Natural killer cell (primary cell): ENCODE measurements around the gene TMEM30A. TPM values are rescaled to one million over a fixed set of nuclear protein-coding genes. Genes with fewer than 3 reads are reported as not detected.

Experiments
- ATAC-seq, 3 donors: fragments of 150-1000 bp in 2 of 3; fragments of 200-7000 bp in 1 of 3; cut with Tn5 transposase; 1 replicate in 1 of 3; 2 replicates in 2 of 3; pipeline ENCODE4 v1.10.0; 2021; ENCODE audit warnings: mild to moderate bottlenecking in 2 of 3, moderate library complexity in 2 of 3
- DNase-seq, 2 donors: peaks; one replicate each; pipeline versions ENCODE4 v3.0.0 to v3.0.0-alpha.2; 2013 to 2021; ENCODE audit warnings: mixed read lengths in 1 of 2
- H3K27ac ChIP-seq: one replicate; pipeline ENCODE4 v1.5.1; 2013; ENCODE audit warnings: mild to moderate bottlenecking, low read length
- H3K27me3 ChIP-seq: one replicate; pipeline ENCODE4 v1.6.1; 2013; ENCODE audit warnings: low read length; ENCODE audit not compliant: control insufficient read depth, insufficient read depth
- H3K36me3 ChIP-seq: one replicate; pipeline ENCODE4 v1.6.1; 2013; ENCODE audit warnings: low read length; ENCODE audit not compliant: control insufficient read depth, insufficient read depth
- H3K4me1 ChIP-seq: one replicate; pipeline ENCODE4 v1.6.1; 2013; ENCODE audit warnings: low read length; ENCODE audit not compliant: control insufficient read depth, insufficient read depth
- H3K4me3 ChIP-seq: one replicate; pipeline ENCODE4 v1.5.1; 2013; ENCODE audit warnings: low read length
- H3K9me3 ChIP-seq: one replicate; pipeline ENCODE4 v1.6.1; 2013; ENCODE audit warnings: low read length; ENCODE audit not compliant: control insufficient read depth, insufficient read depth
- H3K27ac Mint-ChIP-seq, 2 donors: one replicate each; pipeline ENCODE4 v1.8.0; 2022; ENCODE audit warnings: mild to moderate bottlenecking in 2 of 2, mixed read lengths in 2 of 2, moderate library complexity in 1 of 2
- H3K27me3 Mint-ChIP-seq, 2 donors: one replicate each; pipeline ENCODE4 v1.8.0; 2022; ENCODE audit warnings: low read depth in 2 of 2, mixed read lengths in 2 of 2
- H3K36me3 Mint-ChIP-seq: one replicate; pipeline ENCODE4 v1.8.0; 2022; ENCODE audit warnings: mixed read lengths
- H3K4me1 Mint-ChIP-seq, 2 donors: one replicate each; pipeline ENCODE4 v1.8.0; 2022; ENCODE audit warnings: mixed read lengths in 2 of 2
- H3K4me3 Mint-ChIP-seq: one replicate; pipeline ENCODE4 v1.8.0; 2022; ENCODE audit warnings: mild to moderate bottlenecking, moderate library complexity, mixed read lengths
- H3K9me3 Mint-ChIP-seq, 2 donors: one replicate each; pipeline ENCODE4 v1.8.0; 2022; ENCODE audit warnings: mixed read lengths in 2 of 2
- CTCF ChIP-seq: fragments of 200-600 bp; IDR thresholded peaks from one replicate; pipeline ENCODE4 v1.8.0; 2022; ENCODE audit warnings: antibody characterized with exemption
- WGBS: methylation state at CpG from one replicate; pipeline ENCODE4 v1.1.7; 2013; ENCODE audit warnings: missing lambda C conversion rate; ENCODE audit not compliant: insufficient coverage; 5-methylcytosine and 5-hydroxymethylcytosine counted together
- intact Hi-C: fragments of 100-400 bp; cut with micrococcal nuclease; formaldehyde crosslinking; loops from one replicate; pipeline ENCODE4 v1.14.2; 2022
- total RNA-seq, 4 donors: library from RNA; stranded (reverse); fragments of 120-200 nt in 1 of 4; gene quantifications; one replicate each; pipeline versions ENCODE4 v1.2.3 to v1.2.4, GENCODE V29; 2013 to 2022

Gene TMEM30A
- 10 to 100 TPM; 43.8 to 72.0 (median 60.7) TPM for total RNA-seq
- total RNA-seq (2013), result 60.6 TPM

DNA sequence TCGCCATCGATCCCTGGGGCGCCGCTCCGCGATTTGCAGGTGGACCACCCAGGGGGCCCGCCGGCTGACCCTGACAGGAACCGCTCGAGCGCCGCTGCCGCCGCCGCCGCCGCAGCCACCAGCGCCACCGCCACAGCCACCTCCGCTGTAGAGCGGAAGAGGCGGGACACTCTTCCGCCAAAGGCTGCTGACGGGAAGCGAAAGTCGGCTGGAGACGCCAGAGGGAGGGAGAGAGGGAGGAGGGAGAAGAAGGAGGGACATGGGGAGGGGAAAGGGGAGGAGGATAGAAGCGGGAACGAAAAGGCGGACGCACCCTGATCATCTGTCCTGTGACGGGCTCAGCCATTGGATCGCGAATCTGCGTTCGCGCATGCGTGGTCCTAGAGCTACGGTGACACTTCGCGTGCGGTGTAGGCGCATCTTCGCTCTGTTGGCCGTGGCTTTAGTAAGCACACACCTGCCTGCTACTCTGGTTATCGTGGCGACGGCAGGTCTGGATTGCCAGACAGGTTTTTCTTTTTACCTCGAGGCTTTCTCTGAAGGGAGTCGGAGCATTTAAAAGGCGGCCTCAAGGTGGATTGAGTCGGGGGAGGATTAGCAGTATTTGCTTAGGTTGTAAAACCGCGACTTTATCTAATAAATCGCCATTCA lies at the start of gene TMEM30A:
Gene TMEM30A, minus strand, starts transcription at position 161 of the 651 bp plus-strand sequence. Its CDS starts 154 bp downstream, at position 7.
- peaks cover 22 to 24% of the 10 kb centered on the region in 2 donors for H3K4me1 Mint-ChIP-seq
- peak within 1 kb of the TSS; percentile 89 for H3K27ac ChIP-seq
- H3K27ac Mint-ChIP-seq, result no peak within 1 kb of the TSS
- H3K27me3 Mint-ChIP-seq, result no peaks in the 10 kb centered on the region
- under 1% methylated on average over 55 of the region's 55 CpGs for WGBS
- H3K9me3 Mint-ChIP-seq, result no peaks in the 10 kb centered on the region
- H3K4me1 ChIP-seq, result peaks cover 9% of the 10 kb centered on the region
- ATAC-seq (peak; percentile 86 to 97 (median 89)), DNase-seq (peak; percentile 87 to 100)
- no peaks in the 10 kb centered on the region for H3K9me3 ChIP-seq
- H3K36me3 Mint-ChIP-seq, result no peaks in the 10 kb centered on the region
- peak within 1 kb of the TSS; percentile 94 for H3K4me3 ChIP-seq
- intact Hi-C loops, result loop anchor here (1.0 to 2.0 kb wide), 4 partner anchors 16 to 1630 kb away; partner anchors contain the start of gene COX7A2
- H3K36me3 ChIP-seq, result no peaks in the 10 kb centered on the region
- H3K4me3 Mint-ChIP-seq, result no peak within 1 kb of the TSS
- no peaks in the 10 kb centered on the region for H3K27me3 ChIP-seq
- TF ChIP-seq CTCF, result no peak

DNA sequence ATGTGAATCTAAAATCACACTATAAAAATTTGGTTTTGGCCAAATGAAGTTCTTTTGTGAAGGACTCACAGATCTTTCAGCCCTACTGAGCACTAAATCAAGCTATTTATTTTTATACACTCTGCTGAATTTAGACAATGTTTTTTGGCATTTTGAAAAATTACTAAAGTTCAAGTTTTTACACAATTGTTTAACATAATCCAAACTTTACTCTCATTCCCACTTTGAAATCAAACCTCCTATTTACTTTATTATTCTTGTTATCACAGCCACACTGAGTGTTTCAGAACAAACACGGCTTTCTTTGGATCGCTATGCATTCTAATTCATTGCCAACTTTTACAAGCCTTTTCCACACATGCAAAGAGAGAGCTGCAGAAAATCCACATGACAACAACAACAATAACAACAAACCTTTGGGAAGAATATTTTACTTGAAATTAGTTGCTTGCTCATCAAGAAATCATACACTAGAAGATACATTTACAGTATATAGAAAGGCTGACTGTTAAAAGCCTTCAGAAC lies 49.1 kb upstream of the TMEM30A start:
- intact Hi-C loops, result no loop called here
- peaks cover 17 to 50% of the 10 kb centered on the region in 2 donors for H3K27me3 Mint-ChIP-seq
- H3K4me3 Mint-ChIP-seq, result no peak overlapping the region
- H3K27ac Mint-ChIP-seq, result no peak overlapping the region
- no peak overlapping the region for H3K27ac ChIP-seq
- H3K9me3 ChIP-seq, result no peaks in the 10 kb centered on the region
- H3K4me1 Mint-ChIP-seq, result no peaks in the 10 kb centered on the region
- no peaks in the 10 kb centered on the region for H3K27me3 ChIP-seq
- H3K36me3 ChIP-seq, result no peaks in the 10 kb centered on the region
- no peaks in the 10 kb centered on the region for H3K9me3 Mint-ChIP-seq
- H3K36me3 Mint-ChIP-seq, result no peaks in the 10 kb centered on the region
- ATAC-seq, result no peak
- no peaks in the 10 kb centered on the region for H3K4me1 ChIP-seq
- no peak for DNase-seq
- TF ChIP-seq CTCF, result no peak
- 92% methylated on average over 2 of the region's 2 CpGs for WGBS
- H3K4me3 ChIP-seq, result no peak overlapping the region

DNA sequence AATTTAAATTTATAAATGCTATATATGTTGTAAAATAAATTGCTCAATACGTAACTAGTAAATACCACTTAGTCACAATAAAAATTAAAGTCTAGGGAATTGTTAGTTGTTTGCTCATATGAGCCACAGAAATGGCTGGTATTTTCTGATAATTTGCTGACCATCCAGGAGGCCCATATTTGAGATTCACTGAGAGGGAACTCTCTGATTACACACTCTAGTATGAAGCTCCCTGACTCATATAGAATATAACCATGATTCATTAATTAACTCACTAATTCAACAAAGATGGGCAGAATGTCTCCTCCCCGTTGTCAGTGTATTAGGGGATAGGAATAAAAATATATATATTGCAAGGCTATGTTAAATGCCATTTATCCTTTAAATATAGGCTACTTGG lies 46.6 kb upstream of the TMEM30A start:
- no peak for DNase-seq
- H3K27ac Mint-ChIP-seq, result no peak overlapping the region
- intact Hi-C loops, result no loop called here
- H3K9me3 Mint-ChIP-seq, result no peaks in the 10 kb centered on the region
- no peaks in the 10 kb centered on the region for H3K27me3 ChIP-seq
- H3K27ac ChIP-seq, result no peak overlapping the region
- ATAC-seq, result no peak
- no peaks in the 10 kb centered on the region for H3K4me1 ChIP-seq
- no peak overlapping the region for H3K4me3 Mint-ChIP-seq
- no peaks in the 10 kb centered on the region for H3K9me3 ChIP-seq
- H3K4me3 ChIP-seq, result no peak overlapping the region
- no peaks in the 10 kb centered on the region for H3K36me3 ChIP-seq
- no peak for TF ChIP-seq CTCF
- H3K27me3 Mint-ChIP-seq, result peaks cover 19 to 49% of the 10 kb centered on the region in 2 donors
- H3K4me1 Mint-ChIP-seq, result no peaks in the 10 kb centered on the region
- no CpG with 5 or more reads among the region's 2 CpGs for WGBS
- H3K36me3 Mint-ChIP-seq, result no peaks in the 10 kb centered on the region

DNA sequence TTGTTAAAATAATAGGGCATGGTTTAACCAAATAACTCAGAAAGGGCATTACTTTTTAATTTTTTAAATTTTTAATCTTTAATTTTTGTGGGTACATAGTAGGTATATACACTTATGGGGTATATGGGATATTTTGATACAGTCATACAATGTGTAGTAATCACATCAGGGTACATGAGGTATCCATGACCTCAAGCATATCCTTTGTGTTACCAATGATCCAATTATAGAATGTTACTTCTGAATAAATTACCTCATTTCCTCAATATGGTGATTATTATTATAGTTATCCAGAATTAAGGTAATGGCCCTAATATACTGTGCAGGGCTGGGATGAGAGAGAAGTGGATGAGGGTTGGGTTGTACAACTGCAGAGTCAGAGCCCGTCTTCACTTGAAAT lies 45.1 kb upstream of the TMEM30A start:
- no peaks in the 10 kb centered on the region for H3K9me3 Mint-ChIP-seq

More for the DNA sequence above, 45.1 kb upstream of the TMEM30A start:
- Histone ChIP-seq H3K27ac (no peak overlapping the region), H3K9me3 (no peaks in the 10 kb centered on the region), H3K4me3 (no peak overlapping the region), H3K36me3 (no peaks in the 10 kb centered on the region), H3K4me1 (no peaks in the 10 kb centered on the region), H3K27me3 (no peaks in the 10 kb centered on the region)
- no peak for DNase-seq
- Mint-ChIP-seq H3K27ac (no peak overlapping the region), H3K36me3 (no peaks in the 10 kb centered on the region), H3K4me1 (no peaks in the 10 kb centered on the region), H3K4me3 (no peak overlapping the region), H3K27me3 (peaks cover 23 to 42% of the 10 kb centered on the region in 2 donors)
- ATAC-seq, result no peak
- no peak for TF ChIP-seq CTCF
- WGBS, result 100% methylated on average over 1 of the region's 1 CpG
- intact Hi-C loops, result no loop called here
